GM12873 (cell line): ENCODE data around the gene HOXD8.

Source experiments
- CTCF ChIP-seq: IDR thresholded peaks from 2 replicates; pipeline ENCODE4 v1.5.1; 2012; ENCODE audit warnings: low read depth, mild to moderate bottlenecking, moderate library complexity, low read length, control low read depth; ENCODE audit not compliant: insufficient read depth; ENCODE audit errors: missing control alignments

Gene HOXD8

GRCh38 chr2:176123411-176124109, 5.9 kb upstream of the HOXD8 start:
- no peak for TF ChIP-seq CTCF

GRCh38 chr2:176124110-176124946, 5.2 kb upstream of the HOXD8 start:
- TF ChIP-seq CTCF, result no peak

GRCh38 chr2:176124947-176125771, 4.3 kb upstream of the HOXD8 start:
- no peak for TF ChIP-seq CTCF

- no peak for TF ChIP-seq CTCF
Measured at GRCh38 chr2:176125772-176126054, 3.8 kb upstream of the HOXD8 start.

- peak; percentile 70 for TF ChIP-seq CTCF
Measured at GRCh38 chr2:176126929-176127773, 2.4 kb upstream of the HOXD8 start.

- no peak for TF ChIP-seq CTCF
Measured at GRCh38 chr2:176127774-176128072, 1.8 kb upstream of the HOXD8 start.
